HAP-1 (cell line): ENCODE data around the gene VPS52.

Experiments used
- DNase-seq, 2 experiments: peaks; one replicate each; pipeline ENCODE4 v3.0.0-alpha.2; 2016 to 2020; ENCODE audit warnings: low spot score in 2 of 2
- H3K27me3 ChIP-seq: fragments of 250-450 bp; sonication (Bioruptor Pico); 2 replicates; pipeline ENCODE4 v1.5.1; 2020; ENCODE audit warnings: low read depth, mild to moderate bottlenecking, moderate library complexity
- H3K36me3 ChIP-seq: fragments of 250-450 bp; sonication (Bioruptor Pico); replicated peaks from 2 replicates; pipeline ENCODE4 v1.5.1; 2020; ENCODE audit warnings: mild to moderate bottlenecking
- H3K4me1 ChIP-seq: fragments of 250-450 bp; sonication (Bioruptor Pico); 2 replicates; pipeline ENCODE4 v1.5.1; 2020; ENCODE audit warnings: mild to moderate bottlenecking
- H3K4me3 ChIP-seq: fragments of 250-450 bp; sonication (Bioruptor Pico); 2 replicates; pipeline ENCODE4 v1.5.1; 2020; ENCODE audit warnings: mild to moderate bottlenecking, moderate library complexity
- H3K9me3 ChIP-seq: fragments of 250-450 bp; sonication (Bioruptor Pico); 2 replicates; pipeline ENCODE4 v1.5.1; 2020; ENCODE audit warnings: mild to moderate bottlenecking, moderate library complexity
- in situ Hi-C: fragments of 300-500 bp; cut with MboI; formaldehyde crosslinking; loops from 3 replicates; pipeline ENCODE4 v1.14.3; 2020; ENCODE audit warnings: low sequenced_read_pairs, inconsistent platforms, mixed read lengths

Gene VPS52

DNA sequence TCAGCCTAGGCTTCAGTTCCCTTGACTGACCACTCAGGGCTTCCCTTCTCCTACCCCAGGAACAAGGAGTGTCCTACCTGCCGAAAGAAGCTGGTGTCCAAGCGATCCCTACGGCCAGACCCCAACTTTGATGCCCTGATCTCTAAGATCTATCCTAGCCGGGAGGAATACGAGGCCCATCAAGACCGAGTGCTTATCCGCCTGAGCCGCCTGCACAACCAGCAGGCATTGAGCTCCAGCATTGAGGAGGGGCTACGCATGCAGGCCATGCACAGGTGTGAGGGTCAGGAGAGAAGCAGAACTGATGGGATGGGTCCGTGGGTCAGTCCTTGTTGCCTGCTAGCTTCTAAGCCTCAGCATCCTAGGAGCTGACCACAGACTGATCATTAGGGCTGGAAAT, 61.8 kb downstream of the VPS52 start:
- H3K27me3 ChIP-seq, result no peaks in the 10 kb centered on the region
- peaks cover 41% of the 10 kb centered on the region for H3K4me1 ChIP-seq
- no peak overlapping the region for H3K4me3 ChIP-seq
- in situ Hi-C loops, result no loop called here
- H3K9me3 ChIP-seq, result no peaks in the 10 kb centered on the region
- DNase-seq, result no peak
- H3K36me3 ChIP-seq, result peaks cover 26% of the 10 kb centered on the region

DNA sequence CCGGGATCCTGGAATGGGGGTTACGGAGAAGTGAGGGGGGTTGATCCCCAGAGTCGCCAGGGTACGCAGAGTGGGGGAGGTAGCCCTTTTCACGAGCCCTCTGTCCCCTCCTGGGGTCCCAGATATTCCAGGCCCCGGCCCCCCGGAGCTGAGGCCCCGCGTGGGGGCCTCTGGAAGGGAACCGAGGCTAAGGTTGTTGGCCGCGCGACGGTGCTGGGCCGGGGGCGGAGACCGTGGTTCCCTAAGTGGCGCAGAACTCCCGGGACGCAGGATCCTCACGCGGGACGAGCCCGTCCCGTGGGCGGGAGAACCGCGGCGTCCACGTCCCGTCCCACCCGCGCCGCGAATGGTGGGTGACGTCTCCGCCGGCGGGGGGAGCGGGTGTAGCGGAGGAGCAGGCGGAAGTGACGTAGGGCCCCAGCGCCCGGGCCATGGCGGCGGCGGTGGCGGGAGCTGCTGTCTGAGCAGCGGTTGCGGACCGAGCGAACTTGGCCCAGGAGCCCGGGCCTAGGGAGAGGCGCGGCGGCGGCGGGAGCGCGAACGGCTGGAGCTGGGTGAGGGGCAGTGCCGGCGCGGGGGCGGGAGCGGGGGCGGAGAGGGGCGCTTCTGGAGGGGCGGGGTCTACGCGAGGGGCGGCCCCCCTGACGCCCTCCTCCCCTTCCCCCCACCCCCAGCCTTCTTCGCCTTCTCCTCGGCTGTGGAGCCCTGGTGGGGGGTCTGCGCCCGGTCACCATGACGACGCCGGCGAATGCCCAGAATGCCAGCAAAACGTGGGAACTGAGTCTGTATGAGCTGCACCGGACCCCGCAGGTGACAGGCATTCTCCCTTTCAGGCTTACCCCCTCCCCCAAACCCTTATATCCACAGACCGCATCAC, 63.3 kb downstream of the VPS52 start, which contains the start of gene RING1:
Gene RING1, plus strand, starts transcription at position 410 of the 877 bp plus-strand sequence. Its CDS starts 323 bp downstream, at position 733.
- in situ Hi-C loops, result no loop called here
- DNase-seq, result peak; percentile 41 to 83

DNA sequence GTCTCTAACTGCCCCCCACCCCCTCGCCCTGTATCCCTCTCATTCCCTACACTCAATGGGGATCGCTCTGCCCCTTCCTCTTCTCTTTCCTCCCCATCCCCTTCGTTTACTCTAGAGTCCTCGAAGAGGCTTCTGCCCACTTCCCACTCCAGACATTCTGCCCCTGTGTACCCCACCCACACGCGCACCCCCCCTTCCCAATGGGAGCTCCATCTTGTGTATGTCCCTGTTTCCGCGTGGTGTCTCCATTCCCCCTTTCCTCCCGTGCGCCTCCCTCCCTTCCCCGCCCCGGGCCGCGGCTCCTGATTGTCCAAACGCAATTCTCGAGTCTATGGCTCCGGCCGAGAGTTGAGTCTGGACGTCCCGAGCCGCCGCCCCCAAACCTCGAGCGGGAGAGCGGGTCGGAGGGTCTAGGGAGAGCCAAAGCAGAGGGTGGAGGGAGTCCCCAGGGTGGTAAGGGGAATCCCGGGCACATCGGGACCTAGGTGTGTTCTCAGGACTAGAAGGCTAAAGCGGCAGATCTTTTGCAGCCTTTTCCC, 64.1 kb downstream of the VPS52 start:
- Histone ChIP-seq H3K36me3 (peaks cover 41% of the 10 kb centered on the region), H3K4me1 (peaks cover 34% of the 10 kb centered on the region), H3K27me3 (no peaks in the 10 kb centered on the region), H3K4me3 (peak overlapping the region; percentile 93), H3K9me3 (no peaks in the 10 kb centered on the region)
- DNase-seq, result peak; percentile 35 to 75
- in situ Hi-C loops, result no loop called here

More for the DNA sequence above, 63.3 kb downstream of the VPS52 start, which contains the start of gene RING1:
- Histone ChIP-seq H3K27me3 (no peaks in the 10 kb centered on the region), H3K9me3 (no peaks in the 10 kb centered on the region), H3K4me1 (peaks cover 41% of the 10 kb centered on the region), H3K36me3 (peaks cover 35% of the 10 kb centered on the region), H3K4me3 (peak within 1 kb of the TSS; percentile 93)

DNA sequence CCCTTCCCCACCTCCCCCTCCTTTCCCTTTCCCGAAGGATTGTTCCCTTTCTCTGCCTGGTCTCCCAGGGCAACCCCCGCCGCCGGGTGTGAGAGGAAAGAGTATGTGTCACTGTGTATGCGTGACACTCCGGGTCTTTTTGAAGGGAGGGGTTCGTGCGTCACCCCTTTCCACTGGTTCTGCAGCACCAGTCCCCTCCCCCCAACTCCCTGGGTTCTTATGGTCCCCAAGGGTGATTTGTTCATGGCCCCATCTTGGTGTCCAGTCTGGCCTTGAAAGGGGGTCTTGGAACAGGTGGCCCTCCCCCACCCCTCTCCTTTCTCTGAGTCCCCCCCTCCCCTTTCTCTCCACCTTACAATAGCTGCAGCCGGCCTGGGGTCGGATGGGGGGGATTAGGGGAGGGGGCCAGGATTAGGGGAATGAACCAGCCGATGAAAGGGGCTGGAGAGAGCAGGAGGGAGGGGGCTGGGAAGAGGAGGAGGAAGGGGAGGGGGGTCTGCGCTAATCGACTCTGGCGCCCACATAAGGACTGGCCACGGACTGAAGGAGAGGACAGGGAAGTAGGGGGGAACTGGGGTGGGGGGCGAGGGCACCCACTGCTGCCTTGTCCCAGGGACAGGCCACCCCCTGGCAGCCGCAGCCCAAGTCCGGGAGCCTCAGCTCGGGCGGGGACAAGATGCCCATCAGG, 64.7 kb downstream of the VPS52 start:
- peak; percentile 48 to 81 for DNase-seq
- Histone ChIP-seq H3K36me3 (peaks cover 42% of the 10 kb centered on the region), H3K27me3 (no peaks in the 10 kb centered on the region), H3K4me1 (peaks cover 34% of the 10 kb centered on the region), H3K4me3 (peak overlapping the region; percentile 93), H3K9me3 (no peaks in the 10 kb centered on the region)
- in situ Hi-C loops, result no loop called here

DNA sequence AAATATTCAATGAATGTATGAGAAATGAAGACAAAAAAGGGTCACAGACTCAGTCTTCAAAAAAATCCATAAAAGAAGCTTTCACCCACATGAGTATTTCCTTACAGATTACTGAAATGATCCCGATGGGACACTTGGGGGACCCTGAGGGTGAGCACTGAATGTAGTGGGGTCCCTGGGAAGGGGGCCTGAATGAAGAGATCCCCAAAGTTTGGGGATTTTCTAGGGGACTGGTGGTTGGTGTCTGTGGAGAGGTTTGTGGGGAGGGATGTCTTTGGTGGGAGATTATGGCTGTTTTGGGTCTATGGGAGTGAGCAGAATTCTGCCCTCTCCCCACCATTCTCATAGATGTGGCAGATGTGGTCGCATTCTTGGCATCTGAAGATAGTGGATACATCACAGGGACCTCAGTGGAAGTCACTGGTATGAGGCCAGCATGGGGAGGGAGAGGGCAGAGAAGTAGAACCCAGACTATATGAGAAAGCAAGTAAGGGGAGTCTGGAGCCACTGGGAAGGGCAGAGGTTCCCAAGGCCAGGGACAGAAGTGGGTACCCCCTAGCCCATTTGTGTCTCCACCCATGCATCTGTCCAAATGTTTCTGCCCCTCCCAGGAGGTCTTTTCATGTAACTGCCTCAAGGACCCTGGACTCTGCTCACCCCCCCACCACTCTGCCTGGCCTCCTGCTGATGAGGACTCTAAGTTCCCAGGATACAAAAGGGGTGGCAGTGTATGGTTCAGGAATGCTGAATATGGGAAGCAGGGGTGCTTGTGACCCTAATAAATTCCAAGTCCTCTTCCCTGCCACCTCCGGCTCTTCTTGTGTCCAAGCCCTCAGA, 65.4 kb downstream of the VPS52 start:
- H3K4me1 ChIP-seq, result peaks cover 34% of the 10 kb centered on the region
- H3K4me3 ChIP-seq, result peak overlapping the region; percentile 93
- no peak for DNase-seq
- in situ Hi-C loops, result no loop called here
- H3K27me3 ChIP-seq, result no peaks in the 10 kb centered on the region
- no peaks in the 10 kb centered on the region for H3K9me3 ChIP-seq
- peaks cover 46% of the 10 kb centered on the region for H3K36me3 ChIP-seq

DNA sequence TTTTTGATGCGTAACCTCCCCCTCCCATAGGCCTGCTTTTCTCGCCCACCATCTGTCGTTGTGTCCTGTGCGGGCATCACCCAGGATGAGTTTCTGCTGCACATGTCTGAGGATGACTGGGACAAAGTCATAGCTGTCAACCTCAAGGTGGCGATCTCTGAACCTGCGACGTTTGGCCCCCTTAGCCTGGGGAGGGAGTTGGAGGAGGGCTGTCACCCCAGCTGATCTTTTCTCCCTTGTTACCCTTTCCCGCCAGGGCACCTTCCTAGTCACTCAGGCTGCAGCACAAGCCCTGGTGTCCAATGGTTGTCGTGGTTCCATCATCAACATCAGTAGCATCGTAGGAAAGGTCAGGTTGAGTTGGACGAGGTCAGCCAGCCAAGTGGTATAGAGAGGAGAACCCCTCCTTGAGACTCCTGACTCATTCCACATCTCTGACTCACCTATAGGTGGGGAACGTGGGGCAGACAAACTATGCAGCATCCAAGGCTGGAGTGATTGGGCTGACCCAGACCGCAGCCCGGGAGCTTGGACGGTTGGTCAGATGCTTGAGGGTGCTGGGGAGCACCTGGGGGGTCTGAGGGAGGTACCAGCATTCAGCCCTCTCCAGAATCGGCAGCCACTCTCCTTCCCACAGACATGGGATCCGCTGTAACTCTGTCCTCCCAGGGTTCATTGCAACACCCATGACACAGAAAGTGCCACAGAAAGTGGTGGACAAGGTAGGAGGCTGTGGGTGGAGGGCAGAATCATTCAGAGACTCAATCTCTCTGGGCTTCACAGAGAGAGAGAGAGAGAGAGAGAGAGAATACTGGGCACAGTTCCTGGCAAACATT, 66.3 kb downstream of the VPS52 start:
- DNase-seq, result peak in 1 of 2 experiments; percentile 44
- Histone ChIP-seq H3K4me1 (peaks cover 34% of the 10 kb centered on the region), H3K27me3 (no peaks in the 10 kb centered on the region), H3K9me3 (no peaks in the 10 kb centered on the region), H3K36me3 (peaks cover 41% of the 10 kb centered on the region), H3K4me3 (peak overlapping the region; percentile 58)
- in situ Hi-C loops, result no loop called here

GRCh38 chr6:33204415-33205190, 67.1 kb downstream of the VPS52 start, which contains the start of gene HSD17B8:
Gene HSD17B8, plus strand, starts transcription at chr6:33204655. Its CDS starts 14 bp downstream, at chr6:33204669.
- no peaks in the 10 kb centered on the region for H3K27me3 ChIP-seq
- H3K36me3 ChIP-seq, result peaks cover 34% of the 10 kb centered on the region
- DNase-seq, result peak; percentile 93 to 98
- peaks cover 34% of the 10 kb centered on the region for H3K4me1 ChIP-seq
- peak within 1 kb of the TSS; percentile 58 for H3K4me3 ChIP-seq
- no peaks in the 10 kb centered on the region for H3K9me3 ChIP-seq
- in situ Hi-C loops, result no loop called here

GRCh38 chr6:33204165-33204414, 67.6 kb downstream of the VPS52 start:
- Histone ChIP-seq H3K9me3 (no peaks in the 10 kb centered on the region), H3K36me3 (peaks cover 29% of the 10 kb centered on the region), H3K27me3 (no peaks in the 10 kb centered on the region), H3K4me1 (peaks cover 36% of the 10 kb centered on the region), H3K4me3 (peak overlapping the region; percentile 58)
- DNase-seq, result no peak
- in situ Hi-C loops, result no loop called here

DNA sequence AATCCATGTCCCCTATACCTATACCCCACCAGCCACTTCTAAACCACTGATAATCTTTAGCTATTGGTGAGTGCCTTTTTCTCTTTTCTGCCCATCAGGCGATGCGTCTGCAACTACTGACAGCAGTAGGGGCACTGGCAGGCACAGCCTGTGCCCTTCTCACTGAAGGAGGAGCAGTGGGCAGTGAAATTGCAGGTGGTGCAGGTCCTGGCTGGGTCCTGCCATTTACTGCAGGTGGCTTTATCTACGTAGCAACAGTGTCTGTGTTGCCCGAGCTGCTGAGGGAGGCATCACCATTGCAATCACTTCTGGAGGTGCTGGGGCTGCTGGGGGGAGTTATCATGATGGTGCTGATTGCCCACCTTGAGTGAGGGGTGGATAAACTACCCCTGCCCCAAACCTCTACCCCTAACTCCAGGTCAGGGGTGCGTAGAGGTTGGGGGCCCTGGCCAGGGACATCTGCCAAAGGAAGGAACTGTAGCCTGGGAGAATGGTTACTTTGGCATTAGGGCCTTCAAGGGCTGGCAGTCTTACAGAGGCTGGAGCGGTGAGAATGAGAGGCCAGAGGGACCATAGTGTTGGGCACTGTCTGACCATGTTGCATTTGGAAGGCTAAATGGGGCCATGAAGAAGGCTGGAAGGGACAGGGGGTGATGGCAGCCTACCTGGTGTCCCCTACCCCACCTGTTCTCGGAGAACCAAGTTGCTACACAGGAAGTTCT, 68.1 kb downstream of the VPS52 start:
- Histone ChIP-seq H3K36me3 (peaks cover 27% of the 10 kb centered on the region), H3K4me3 (peak overlapping the region; percentile 58; the same call in 1 of the 2 replicates), H3K27me3 (no peaks in the 10 kb centered on the region), H3K9me3 (no peaks in the 10 kb centered on the region), H3K4me1 (peaks cover 32% of the 10 kb centered on the region)
- DNase-seq, result no peak
- in situ Hi-C loops, result no loop called here

- H3K4me3 ChIP-seq, result no peak overlapping the region
- peaks cover 32% of the 10 kb centered on the region for H3K4me1 ChIP-seq
- H3K27me3 ChIP-seq, result no peaks in the 10 kb centered on the region
- H3K36me3 ChIP-seq, result peaks cover 27% of the 10 kb centered on the region
- no peak for DNase-seq
- H3K9me3 ChIP-seq, result no peaks in the 10 kb centered on the region
- in situ Hi-C loops, result no loop called here
These were observed 68.9 kb downstream of the VPS52 start for GRCh38 chr6:33202799-33203198.

DNA sequence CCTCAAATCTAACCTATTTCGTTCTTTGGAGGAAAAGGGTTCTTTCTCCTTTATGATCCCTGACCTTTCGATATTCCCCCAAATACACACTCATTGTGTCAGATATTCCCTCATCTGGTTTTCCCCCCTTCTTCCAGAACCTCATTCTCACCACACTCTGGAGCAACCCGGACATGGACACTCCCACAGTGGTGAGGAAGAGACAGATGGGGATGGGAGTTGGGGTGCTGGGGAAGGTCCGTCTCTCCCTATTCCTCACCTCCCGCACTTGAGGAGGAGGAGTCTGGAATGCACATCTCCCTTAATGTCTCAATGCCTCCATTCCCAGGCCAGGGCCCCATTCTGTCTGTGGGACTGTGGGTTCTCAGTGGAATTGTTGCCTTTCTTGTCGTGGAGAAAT, 69.7 kb downstream of the VPS52 start:
- DNase-seq, result no peak
- Histone ChIP-seq H3K36me3 (peaks cover 31% of the 10 kb centered on the region), H3K27me3 (no peaks in the 10 kb centered on the region), H3K4me3 (peak overlapping the region; percentile 83), H3K4me1 (peaks cover 30% of the 10 kb centered on the region), H3K9me3 (no peaks in the 10 kb centered on the region)
- in situ Hi-C loops, result no loop called here

GRCh38 chr6:33201147-33201545, 70.5 kb downstream of the VPS52 start:
- Histone ChIP-seq H3K36me3 (peaks cover 39% of the 10 kb centered on the region), H3K27me3 (no peaks in the 10 kb centered on the region), H3K9me3 (no peaks in the 10 kb centered on the region), H3K4me3 (peak overlapping the region; percentile 83), H3K4me1 (peaks cover 22% of the 10 kb centered on the region)
- no peak for DNase-seq
- in situ Hi-C loops, result no loop called here
